ENCODE measurements around the gene LSAMP.

LSAMP gene

DNA sequence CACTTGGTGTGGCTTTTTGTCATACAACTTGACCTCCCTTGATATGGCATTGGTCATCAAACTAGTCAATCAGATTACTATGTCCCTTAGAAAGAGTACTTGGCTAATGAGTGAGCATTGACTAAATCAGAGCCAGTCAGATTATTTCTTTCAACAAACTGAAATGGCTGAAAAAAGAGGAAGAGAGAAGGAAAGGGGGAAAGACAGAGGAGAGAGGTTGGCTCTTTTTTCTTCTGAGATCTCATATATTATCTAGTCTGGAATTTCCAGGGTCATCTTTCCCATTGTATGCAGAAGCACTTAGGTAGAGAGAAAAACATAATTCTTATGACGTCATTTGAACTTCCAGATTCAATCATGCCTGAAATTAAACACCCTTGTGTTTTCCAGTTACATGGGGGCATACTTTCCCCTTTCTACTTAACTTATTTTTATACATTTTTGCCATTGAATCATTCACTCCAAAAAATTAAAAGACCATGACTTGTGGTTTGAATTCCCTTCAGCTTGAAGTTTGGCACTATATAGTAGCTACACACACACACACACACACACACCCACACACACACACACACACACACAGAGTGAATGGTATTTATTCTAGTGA is 387.8 kb downstream of the LSAMP start:
- no peak for DNase-seq (ENCODE audit: low spot score)

DNA sequence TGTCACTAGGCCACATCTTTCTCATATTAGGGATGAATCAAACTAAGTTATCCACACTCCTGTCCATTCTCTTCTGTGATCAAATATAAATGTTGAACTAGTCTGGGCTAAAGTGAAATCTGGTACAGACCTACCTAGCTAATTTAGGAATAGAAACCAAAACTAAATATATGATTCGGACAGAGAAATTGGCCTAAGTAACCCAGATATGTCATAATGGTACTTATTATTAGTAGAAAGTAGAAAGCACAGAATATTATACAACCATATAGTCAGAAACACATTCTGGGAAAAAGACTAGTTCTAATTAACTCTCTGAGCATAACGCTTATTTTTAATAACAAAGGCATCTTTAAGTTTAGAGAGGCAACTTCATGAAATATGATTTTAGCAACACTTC is 389.0 kb downstream of the LSAMP start:
- DNase-seq (ENCODE audit: low spot score), result no peak

DNA sequence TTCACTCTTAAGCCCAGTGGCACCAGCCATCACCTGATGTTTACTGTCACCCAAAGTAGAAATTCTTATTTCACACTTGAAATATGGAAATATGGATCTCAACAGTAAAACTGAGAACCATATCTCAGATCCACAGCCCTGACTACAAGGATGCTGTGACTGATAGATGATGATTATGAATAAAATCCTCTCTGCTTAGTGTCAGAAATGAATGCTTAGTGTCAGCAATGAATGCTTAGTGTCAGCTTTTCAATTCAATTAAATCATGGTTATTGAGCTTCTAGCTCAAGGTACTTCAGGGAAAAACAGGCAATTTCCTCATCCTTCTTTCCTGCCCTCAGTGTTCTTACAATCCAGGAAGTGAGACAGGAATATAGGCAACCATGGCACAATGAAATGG is 392.3 kb downstream of the LSAMP start:
- DNase-seq (ENCODE audit: low spot score), result peak; percentile 38

DNA sequence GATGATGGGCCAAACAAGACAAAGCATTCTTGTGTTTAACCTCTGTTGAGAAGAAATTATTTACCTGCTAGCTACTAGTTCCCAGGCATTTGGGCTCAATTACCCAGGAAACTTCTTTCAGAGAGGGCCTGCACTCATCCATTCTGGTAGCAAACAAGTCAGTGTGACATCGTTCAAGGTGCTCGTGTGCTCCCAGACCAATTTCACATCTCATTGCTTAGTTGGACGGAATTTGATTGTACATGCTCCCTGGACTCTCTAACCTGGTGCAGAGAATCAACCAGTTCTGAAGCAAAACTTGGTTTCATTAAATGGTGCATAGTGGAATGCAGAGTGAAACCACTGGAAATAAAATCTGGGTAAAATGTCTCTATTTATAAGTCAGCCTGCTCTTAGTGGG is 392.7 kb downstream of the LSAMP start:
- no peak for DNase-seq (ENCODE audit: low spot score)

DNA sequence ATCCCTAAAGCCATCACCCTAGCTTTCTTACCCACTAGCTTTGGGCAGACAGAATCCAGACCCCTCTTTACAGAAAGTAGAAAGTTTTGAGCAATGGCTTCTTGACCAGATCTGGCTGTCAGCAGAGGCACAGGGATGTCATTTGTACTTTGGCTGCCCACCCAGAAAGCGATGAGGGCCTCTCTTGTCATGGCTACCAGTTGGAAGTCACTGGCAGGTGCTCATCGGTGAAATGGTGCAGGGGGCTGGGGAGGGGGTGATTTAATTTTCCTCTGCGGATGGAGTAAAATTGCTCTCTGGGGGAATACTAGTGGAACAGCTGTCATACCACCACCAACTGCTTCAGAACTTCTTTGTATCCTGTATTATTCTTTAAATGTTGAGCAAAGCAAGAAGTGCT is 393.7 kb downstream of the LSAMP start:
- peak; percentile 86 for DNase-seq (ENCODE audit: low spot score)

GRCh38 chr3:116051040-116051439 is 394.2 kb downstream of the LSAMP start:
- no peak for DNase-seq (ENCODE audit: low spot score)

- no peak for DNase-seq (ENCODE audit: low spot score)
These were observed 394.9 kb downstream of the LSAMP start for GRCh38 chr3:116050311-116050915.

DNA sequence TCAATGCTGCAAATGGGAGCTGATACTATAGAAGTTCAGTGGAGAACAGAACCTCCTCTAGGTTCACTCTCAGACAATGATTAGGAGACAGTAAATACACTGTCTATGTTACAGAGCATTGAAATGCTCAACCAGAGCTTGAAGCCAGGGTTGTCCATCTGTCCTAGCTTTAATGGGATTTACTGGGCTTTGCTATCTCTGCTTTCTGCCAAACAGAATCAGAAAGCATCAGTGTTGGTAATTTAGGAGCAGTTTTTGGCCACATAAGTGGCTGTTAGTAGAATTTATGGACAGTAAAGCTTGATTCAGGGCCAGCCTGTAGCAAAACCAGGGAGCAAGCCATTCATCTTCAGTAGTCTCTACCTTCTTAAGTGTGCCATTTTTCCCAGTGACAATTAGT is 396.3 kb downstream of the LSAMP start:
- DNase-seq (ENCODE audit: low spot score), result peak; percentile 50

DNA sequence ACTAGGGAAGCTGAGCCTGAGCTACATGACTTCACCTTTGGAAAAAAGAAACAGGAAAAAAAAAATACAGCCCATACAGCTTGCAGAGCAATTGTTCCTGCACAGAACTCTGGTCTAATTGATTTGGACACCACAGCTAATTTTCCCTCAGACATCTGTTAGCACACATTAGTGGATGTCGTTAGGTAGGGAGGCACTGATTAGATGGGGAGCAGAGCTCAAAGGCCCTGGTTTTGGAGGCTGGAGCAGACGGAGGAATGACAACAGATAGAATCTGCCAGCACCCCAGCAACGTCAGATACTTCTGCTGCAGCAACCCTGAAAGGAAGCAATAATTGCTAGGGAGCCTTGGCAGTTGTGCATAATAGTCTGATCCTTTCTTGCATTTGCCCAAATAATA is 398.9 kb downstream of the LSAMP start:
- peak; percentile 88 for DNase-seq (ENCODE audit: low spot score)

- no peak for DNase-seq (ENCODE audit: low spot score)
These were observed 400.0 kb downstream of the LSAMP start for GRCh38 chr3:116045314-116045713.

- no peak for DNase-seq (ENCODE audit: low spot score)
These were observed 405.1 kb downstream of the LSAMP start for GRCh38 chr3:116040152-116040551.

- DNase-seq (ENCODE audit: low spot score), result no peak
These were observed 405.7 kb downstream of the LSAMP start for GRCh38 chr3:116039651-116039985.

DNA sequence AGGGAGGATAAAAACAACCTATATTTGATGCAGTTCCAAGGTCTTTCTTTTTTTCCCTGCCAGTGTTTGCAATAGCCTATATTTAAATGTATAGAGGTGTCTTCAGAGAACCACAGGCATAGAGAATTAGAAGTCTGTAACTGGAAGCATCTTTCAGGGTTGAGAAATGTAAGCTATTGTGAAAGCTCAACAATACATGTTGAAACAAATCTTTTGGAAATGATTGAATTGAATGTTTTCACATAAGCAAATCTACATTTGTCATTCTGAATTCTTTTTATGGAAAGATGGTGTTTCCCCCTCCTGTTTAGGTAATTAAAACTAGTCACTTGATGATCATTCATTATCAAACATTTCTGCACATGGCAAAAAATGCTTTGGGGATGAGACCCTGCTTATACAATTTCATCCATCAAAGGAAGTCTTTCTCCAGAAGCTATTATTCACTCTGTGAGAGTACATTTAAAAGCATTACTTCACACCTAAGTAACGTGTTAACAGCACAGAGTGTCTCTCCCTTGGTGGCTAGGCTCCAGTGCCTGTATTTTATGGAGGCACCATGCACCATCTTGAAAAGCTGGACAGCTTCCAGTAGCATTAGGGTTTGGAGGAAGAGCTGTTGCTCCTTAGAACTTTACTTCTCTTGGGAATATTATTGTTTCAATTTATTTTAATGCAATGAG is 406.2 kb downstream of the LSAMP start:
- DNase-seq (ENCODE audit: low spot score), result no peak

- no peak for DNase-seq (ENCODE audit: low spot score)
These were observed 407.1 kb downstream of the LSAMP start for GRCh38 chr3:116037954-116038911.

GRCh38 chr3:116035429-116035828 is 409.9 kb downstream of the LSAMP start:
- no peak for DNase-seq (ENCODE audit: low spot score)

- peak; percentile 78 for DNase-seq (ENCODE audit: low spot score)
These were observed 410.5 kb downstream of the LSAMP start for GRCh38 chr3:116034794-116035193.

DNA sequence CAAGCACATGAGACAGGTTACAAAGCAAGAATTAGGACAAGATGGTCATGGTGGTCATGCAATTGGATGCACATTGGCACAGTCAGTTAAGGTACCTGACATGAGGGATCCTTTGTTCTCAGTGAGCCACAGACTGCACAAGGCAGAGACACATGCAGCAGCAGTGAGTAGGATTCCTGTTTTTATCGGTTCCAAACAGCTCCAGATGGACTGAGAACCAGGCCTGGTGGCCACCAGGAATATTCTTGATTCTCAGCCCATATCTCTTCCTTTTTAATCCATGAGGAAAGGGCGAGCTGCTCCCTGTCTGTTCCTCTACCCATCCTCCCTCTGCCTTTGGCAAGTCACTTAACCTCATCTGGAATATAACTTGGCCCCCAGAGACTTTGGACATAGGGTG is 411.2 kb downstream of the LSAMP start:
- DNase-seq (ENCODE audit: low spot score), result peak; percentile 66

DNA sequence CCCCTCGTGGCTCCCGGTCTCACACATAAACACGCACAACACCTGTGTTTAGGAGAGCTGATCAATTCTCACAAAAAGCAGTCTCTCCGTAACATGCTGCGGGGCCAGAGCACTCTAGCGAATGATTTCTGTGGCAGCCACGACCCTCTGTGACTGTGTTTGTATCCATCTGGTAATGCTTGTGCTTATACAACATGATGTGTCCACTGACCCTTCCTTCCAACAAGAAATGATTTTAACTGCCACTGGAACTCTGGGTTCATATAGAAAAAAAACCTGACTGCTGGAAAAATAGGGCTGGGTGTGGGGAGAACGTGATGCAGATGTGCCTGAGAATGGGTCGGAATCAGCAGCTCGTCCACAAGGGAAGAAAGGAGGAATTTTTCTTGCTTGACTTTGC is 411.8 kb downstream of the LSAMP start:
- DNase-seq (ENCODE audit: low spot score), result no peak

DNA sequence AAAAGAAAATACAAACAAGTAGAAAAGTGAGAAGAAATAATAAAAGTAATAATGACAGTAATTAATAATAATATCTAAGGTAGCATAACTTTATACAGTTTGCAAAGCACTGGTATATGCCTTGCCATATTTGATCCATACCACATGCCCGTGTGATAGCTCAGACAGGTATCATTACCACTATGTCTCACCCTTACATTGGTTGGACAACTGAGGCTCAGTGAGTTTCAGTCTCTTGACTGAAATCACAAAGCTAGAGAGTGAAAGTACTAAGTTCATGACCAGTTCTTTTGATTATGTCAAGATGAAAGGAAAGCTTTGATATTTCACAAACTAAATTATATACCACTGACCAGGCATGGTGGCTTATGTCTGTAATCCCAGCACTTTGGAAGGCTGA is 413.1 kb downstream of the LSAMP start:
- no peak for DNase-seq (ENCODE audit: low spot score)

GRCh38 chr3:116030131-116030850 is 415.0 kb downstream of the LSAMP start:
- DNase-seq (ENCODE audit: low spot score), result no peak

DNA sequence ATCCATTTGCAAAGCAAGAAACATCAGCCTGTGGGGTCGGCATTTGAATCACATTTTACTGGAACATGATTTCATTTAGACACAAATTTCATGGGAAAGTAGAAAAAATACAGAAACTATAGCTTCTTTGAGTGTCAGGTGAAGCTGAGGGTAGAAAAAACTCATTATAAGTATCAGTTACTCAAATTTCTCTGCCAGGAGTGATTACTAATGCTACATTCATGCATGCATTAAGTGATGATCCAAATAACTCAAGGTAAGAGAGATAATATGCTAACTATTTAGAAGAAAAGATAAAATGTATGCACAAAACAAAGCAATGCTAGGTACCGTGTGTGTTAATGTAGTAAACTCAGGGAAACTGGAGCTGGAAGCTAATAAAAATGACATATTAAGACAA is 416.0 kb downstream of the LSAMP start:
- no peak for DNase-seq (ENCODE audit: low spot score)

DNA sequence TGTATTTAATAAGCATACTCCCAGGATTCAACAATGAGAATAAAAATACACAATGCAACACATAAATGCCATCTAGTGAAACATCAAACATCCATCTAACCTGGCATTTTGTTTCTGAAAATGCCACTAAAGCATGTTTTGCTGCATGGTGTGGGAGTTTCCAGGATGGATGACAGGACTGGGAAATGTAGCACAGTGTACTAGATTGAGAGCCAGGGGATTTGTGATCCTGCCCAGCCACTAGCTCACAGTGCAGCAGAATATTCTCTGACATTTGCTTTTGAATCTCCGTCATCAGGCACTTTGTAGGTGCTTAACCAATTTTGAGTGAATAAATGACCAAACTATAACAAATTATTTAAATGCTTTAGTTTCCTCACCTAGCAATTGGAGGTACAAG is 417.1 kb downstream of the LSAMP start:
- no peak for DNase-seq (ENCODE audit: low spot score)
